H1 (cell line): ENCODE measurements around the gene CCDC179. TPM values are rescaled to one million over a fixed set of nuclear protein-coding genes. Genes with fewer than 3 reads are reported as not detected.

Source experiments
- CTCF ChIA-PET: fragments of 300-600 bp; sonication (Branson Sonifier 250); formaldehyde crosslinking; loops from one replicate; lab custom pipeline; 2021; ENCODE audit not compliant: partially characterized antibody; lab: Charles Lee
- POLR2A ChIA-PET: fragments of 300-600 bp; sonication (Branson Sonifier 250); formaldehyde crosslinking; loops from one replicate; lab custom pipeline; 2021; ENCODE audit warnings: inconsistent platforms; ENCODE audit not compliant: partially characterized antibody; lab: Charles Lee
- DNase-seq, 2 experiments: peaks; one replicate each; pipeline versions ENCODE4 v3.0.0 to v3.0.0-alpha.2; 2010 to 2022; ENCODE audit warnings: low spot score in 2 of 2, low read depth in 1 of 2, mixed read lengths in 1 of 2
- FAIRE-seq: peaks from 2 replicates; lab custom pipeline; 2011; peaks lifted over from hg19 to GRCh38; lab: Jason Lieb, UNC
- H2AFZ ChIP-seq: 2 replicates; pipeline ENCODE4 v1.8.1; 2012; ENCODE audit warnings: low read length, inconsistent platforms
- H2AK5ac ChIP-seq: 2 replicates; pipeline ENCODE4 v1.6.1; 2013; ENCODE audit warnings: low read depth, low read length
- H2BK120ac ChIP-seq: replicated peaks from 2 replicates; pipeline ENCODE3; 2013; ENCODE audit warnings: low read depth, low read length, inconsistent platforms
- H2BK12ac ChIP-seq: 2 replicates; pipeline ENCODE4 v1.6.1; 2013; ENCODE audit warnings: low read depth, low read length
- H2BK15ac ChIP-seq: 2 replicates; pipeline ENCODE4 v1.6.1; 2013; ENCODE audit warnings: low read length
- H2BK20ac ChIP-seq: 2 replicates; pipeline ENCODE4 v1.6.1; 2013; ENCODE audit warnings: low read length
- H2BK5ac ChIP-seq: 2 replicates; pipeline ENCODE4 v1.6.1; 2013; ENCODE audit warnings: low read depth, low read length
- H3K14ac ChIP-seq: 2 replicates; pipeline ENCODE4 v1.6.1; 2013; ENCODE audit warnings: inconsistent platforms; ENCODE audit not compliant: insufficient read length
- H3K18ac ChIP-seq: 2 replicates; pipeline ENCODE4 v1.6.1; 2013; ENCODE audit warnings: low read length; ENCODE audit errors: extremely low read depth
- H3K23ac ChIP-seq: 2 replicates; pipeline ENCODE4 v1.6.1; 2013; ENCODE audit warnings: inconsistent platforms; ENCODE audit not compliant: insufficient read length
- H3K23me2 ChIP-seq: 2 replicates; pipeline ENCODE4 v1.6.1; 2013; ENCODE audit warnings: low read depth, low read length
- H3K27ac ChIP-seq: 2 replicates; pipeline ENCODE4 v1.6.1; 2011; ENCODE audit warnings: low read depth, low read length, inconsistent platforms
- H3K27me3 ChIP-seq, 4 experiments: replicated peaks in 1 of 4; 1 replicate in 1 of 4; 2 replicates in 3 of 4; pipeline versions ENCODE4 v1.6.1 to v1.8.1; 2011 to 2013; ENCODE audit warnings: low read length in 3 of 4, mild to moderate bottlenecking in 3 of 4, inconsistent platforms in 2 of 4, mixed read lengths in 2 of 4, moderate library complexity in 1 of 4; ENCODE audit not compliant: control insufficient read depth in 3 of 4, insufficient read depth in 3 of 4; ENCODE audit errors: extremely low read depth in 1 of 4
- H3K36me3 ChIP-seq, 4 experiments: 2 replicates each; pipeline versions ENCODE4 v1.6.1 to v1.8.1; 2011 to 2013; ENCODE audit warnings: mild to moderate bottlenecking in 4 of 4, low read length in 3 of 4, moderate library complexity in 2 of 4, control low read depth in 1 of 4, inconsistent platforms in 1 of 4; ENCODE audit not compliant: insufficient read depth in 4 of 4, control insufficient read depth in 2 of 4
- H3K4ac ChIP-seq: replicated peaks from 2 replicates; pipeline ENCODE3; 2013; ENCODE audit warnings: low read length, low read depth, mixed read lengths, inconsistent platforms; ENCODE audit not compliant: insufficient read length
- H3K4me1 ChIP-seq, 4 experiments: replicated peaks in 1 of 4; 1 replicate in 1 of 4; 2 replicates in 3 of 4; pipeline versions ENCODE4 v1.6.1 to v1.8.1; 2011 to 2013; ENCODE audit warnings: low read length in 3 of 4, inconsistent platforms in 2 of 4, mixed read lengths in 1 of 4; ENCODE audit not compliant: insufficient read depth in 4 of 4, control insufficient read depth in 3 of 4
- H3K4me2 ChIP-seq, 2 experiments: 2 replicates each; pipeline versions ENCODE4 v1.6.1 to v1.8.1; 2011 to 2013; ENCODE audit warnings: low read depth in 2 of 2, low read length in 2 of 2, control low read depth in 1 of 2, inconsistent platforms in 1 of 2, mild to moderate bottlenecking in 1 of 2; ENCODE audit not compliant: insufficient read depth in 1 of 2
- H3K4me3 ChIP-seq, 4 experiments: fragments of 200-600, 300-600 bp in 1 of 4; sonication (generic), shearing (Covaris generic), sonication (Bioruptor Twin) in 1 of 4; 2 replicates each; pipeline versions ENCODE4 v1.5.1 to v1.8.1; 2011 to 2016; ENCODE audit warnings: low read length in 4 of 4, low read depth in 3 of 4, control low read depth in 2 of 4, inconsistent platforms in 2 of 4, mild to moderate bottlenecking in 2 of 4, mixed read lengths in 1 of 4, moderate library complexity in 1 of 4; ENCODE audit not compliant: insufficient read depth in 2 of 4; ENCODE audit errors: extremely low read depth in 1 of 4
- H3K56ac ChIP-seq: replicated peaks from 2 replicates; pipeline ENCODE3; 2013; ENCODE audit warnings: low read depth, mild to moderate bottlenecking, mixed read lengths, low read length, inconsistent platforms; ENCODE audit not compliant: insufficient read length
- H3K79me1 ChIP-seq: 2 replicates; pipeline ENCODE4 v1.6.1; 2013; ENCODE audit warnings: low read depth, low read length, control low read depth
- H3K79me2 ChIP-seq, 2 experiments: 2 replicates each; pipeline versions ENCODE4 v1.6.1 to v1.8.1; 2012 to 2013; ENCODE audit warnings: low read length in 2 of 2, mild to moderate bottlenecking in 2 of 2, inconsistent platforms in 1 of 2; ENCODE audit not compliant: insufficient read depth in 2 of 2, control insufficient read depth in 1 of 2
- H3K9ac ChIP-seq, 4 experiments: replicated peaks in 1 of 4; 1 replicate in 1 of 4; 2 replicates in 3 of 4; pipeline versions ENCODE4 v1.6.1 to v1.8.1; 2011 to 2013; ENCODE audit warnings: low read depth in 3 of 4, low read length in 3 of 4, control low read depth in 2 of 4, mild to moderate bottlenecking in 2 of 4, moderate library complexity in 2 of 4, inconsistent platforms in 1 of 4; ENCODE audit errors: extremely low read depth in 1 of 4
- H3K9me3 ChIP-seq, 2 experiments: 2 replicates each; pipeline versions ENCODE4 v1.6.1 to v1.8.1; 2012 to 2013; ENCODE audit warnings: mild to moderate bottlenecking in 2 of 2, moderate library complexity in 2 of 2, control low read depth in 1 of 2, inconsistent platforms in 1 of 2, low read depth in 1 of 2, low read length in 1 of 2, mixed read lengths in 1 of 2; ENCODE audit not compliant: insufficient read depth in 2 of 2
- H4K20me1 ChIP-seq, 2 experiments: replicated peaks in 1 of 2; 2 replicates each; pipeline versions ENCODE3 to v1.8.1; 2011 to 2013; ENCODE audit warnings: inconsistent platforms in 2 of 2, low read length in 2 of 2, mild to moderate bottlenecking in 1 of 2; ENCODE audit not compliant: insufficient read depth in 2 of 2, control insufficient read depth in 1 of 2
- H4K5ac ChIP-seq: 2 replicates; pipeline ENCODE4 v1.6.1; 2013; ENCODE audit warnings: low read length, low read depth, mixed read lengths, inconsistent platforms; ENCODE audit not compliant: insufficient read length
- H4K8ac ChIP-seq: 2 replicates; pipeline ENCODE4 v1.8.0; 2013; ENCODE audit warnings: mild to moderate bottlenecking, moderate library complexity, low read length, inconsistent platforms; ENCODE audit not compliant: insufficient read depth; ENCODE audit errors: extremely low read depth
- H4K91ac ChIP-seq: replicated peaks from 2 replicates; pipeline ENCODE3; 2013; ENCODE audit warnings: low read length, mixed read lengths, inconsistent platforms; ENCODE audit not compliant: insufficient read length
- JUND ChIP-seq: IDR thresholded peaks from 2 replicates; pipeline ENCODE4 v1.6.1; 2011; ENCODE audit warnings: mild to moderate bottlenecking, improper control_type of control experiment, low read length
- WGBS, 2 experiments: shearing (Covaris generic) in 1 of 2; methylation state at CpG; one replicate each; pipeline versions ENCODE4 v1.1.6 to v1.1.7; 2013 to 2015; ENCODE audit warnings: low lambda C conversion rate in 2 of 2, mixed read lengths in 2 of 2, inconsistent platforms in 1 of 2, low coverage in 1 of 2, missing lambda C conversion rate in 1 of 2; ENCODE audit not compliant: insufficient replicate concordance in 2 of 2, insufficient coverage in 1 of 2, insufficient read length in 1 of 2; ENCODE audit errors: extremely low coverage in 1 of 2, missing lambda C conversion rate in 1 of 2; 5-methylcytosine and 5-hydroxymethylcytosine counted together
- long read RNA-seq, 2 experiments: library from RNA in 1 of 2; library from capped mRNA in 1 of 2; stranded (forward); transcript quantifications; one replicate each; pipeline ENCODE4 v2.0.0, GENCODE V29; 2021; ENCODE audit warnings: inconsistent platforms in 1 of 2
- polyA minus RNA-seq, 3 experiments: library from RNA; depleted of rRNA, polyadenylated mRNA; stranded (reverse); fragments of >200 nt; gene quantifications; 1 replicate in 2 of 3; 2 replicates in 1 of 3; pipeline ENCODE4 v1.2.3, GENCODE V29; 2011
- polyA plus RNA-seq, 7 experiments: library from polyadenylated mRNA; depleted of rRNA in 3 of 7; stranded (reverse) in 5 of 7; unstranded in 2 of 7; fragments of >200 nt in 5 of 7; fragments of 200-250 nt in 2 of 7; gene quantifications; 1 replicate in 5 of 7; 2 replicates in 1 of 7; 4 replicates in 1 of 7; pipeline versions ENCODE4 v1.2.1 to v1.2.3, GENCODE V29; 2011 to 2013; ENCODE audit warnings: missing spikeins in 2 of 7, mixed read lengths in 2 of 7
- total RNA-seq: library from RNA; stranded (reverse); fragmentation: NEBNext Ultra II Directional; extraction: Animal tissue kit (Norgen Biotek cat#: 25700); gene quantifications from 2 replicates; pipeline ENCODE4 v1.2.1, GENCODE V29; 2021
- TF ChIP-seq, protein P1 (sequence below), 3 experiments: IDR thresholded peaks; 1 replicate in 2 of 3; 2 replicates in 1 of 3; pipeline versions ENCODE4 v1.5.1 to v1.6.1; 2011; ENCODE audit warnings: low read length in 3 of 3, mild to moderate bottlenecking in 3 of 3, inconsistent platforms in 2 of 3, low read depth in 1 of 3, moderate library complexity in 1 of 3; ENCODE audit not compliant: insufficient read depth in 1 of 3; ENCODE audit errors: control extremely low read depth in 1 of 3

CCDC179 gene
- total RNA-seq, result not detected in 2 replicates
- not detected in 2 replicates for polyA plus RNA-seq (2011; rRNA removed)
- polyA plus RNA-seq (2011; cell fraction: cytosol; rRNA removed), result not detected
- not detected for polyA plus RNA-seq (2011; cell fraction: nucleus; rRNA removed)
- polyA plus RNA-seq (2012, experiment 1 of 2), result not detected in 4 replicates
- polyA plus RNA-seq (2012, experiment 2 of 2), result not detected
- not detected for polyA plus RNA-seq (2013, experiment 1 of 2)
- not detected for polyA plus RNA-seq (2013, experiment 2 of 2)
- not detected in 2 replicates for polyA minus RNA-seq (2011; rRNA and poly(A)+ RNA removed)
- not detected for polyA minus RNA-seq (2011; cell fraction: cytosol; rRNA and poly(A)+ RNA removed)
- not detected for polyA minus RNA-seq (2011; cell fraction: nucleus; rRNA and poly(A)+ RNA removed)
- long read RNA-seq, experiment 1, result 0 reads
- long read RNA-seq, experiment 2, result 0 reads

DNA sequence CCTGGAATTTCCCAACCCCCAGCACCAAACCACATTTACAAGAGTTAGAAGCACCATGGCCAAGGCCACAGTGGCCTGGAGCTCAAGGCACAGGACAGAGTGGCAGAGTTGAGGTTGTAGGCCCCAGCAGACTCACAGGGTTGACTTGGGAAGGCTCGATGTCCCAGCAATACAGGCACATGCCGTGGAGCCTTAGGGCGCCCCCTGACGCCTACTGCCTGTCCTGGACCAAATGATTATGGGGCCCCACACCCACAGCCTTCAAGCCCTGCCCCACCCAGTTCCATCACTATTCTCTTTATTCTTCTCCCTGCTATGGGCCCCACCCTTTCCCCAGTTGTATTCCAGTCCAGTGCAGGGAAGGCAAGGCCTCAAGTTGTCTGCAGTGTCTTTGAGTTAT lies at the start of gene CCDC179:
TSS of gene CCDC179 (minus strand) at position 234 of the 400 bp plus-strand sequence. CDS start at position 181, 53 bp downstream.
- no peak for FAIRE-seq
- Histone ChIP-seq H3K27me3 (no peaks in the 10 kb centered on the region), H3K4ac (peak within 1 kb of the TSS; percentile 59), H4K8ac (no peak within 1 kb of the TSS; the same call in 1 of the 2 replicates), H3K23me2 (no peaks in the 10 kb centered on the region), H3K14ac (no peak within 1 kb of the TSS), H2BK20ac (no peak within 1 kb of the TSS), H4K5ac (no peak within 1 kb of the TSS), H3K79me2 (no peaks in the 10 kb centered on the region), H3K18ac (no peak within 1 kb of the TSS), H3K9ac (no peak within 1 kb of the TSS), H3K27ac (no peak within 1 kb of the TSS), H3K56ac (no peak within 1 kb of the TSS), H3K9me3 (no peaks in the 10 kb centered on the region), H3K4me1 (no peaks in the 10 kb centered on the region), H4K20me1 (no peaks in the 10 kb centered on the region), H3K4me3 (no peak within 1 kb of the TSS), H3K4me2 (no peak within 1 kb of the TSS), H3K36me3 (no peaks in the 10 kb centered on the region), H2BK12ac (no peak within 1 kb of the TSS), H4K91ac (no peak within 1 kb of the TSS), H3K79me1 (no peaks in the 10 kb centered on the region), H2AFZ (no peak within 1 kb of the TSS), H2AK5ac (no peak within 1 kb of the TSS), H2BK5ac (no peak within 1 kb of the TSS), H3K23ac (no peak within 1 kb of the TSS), H2BK15ac (no peak within 1 kb of the TSS), H2BK120ac (no peak within 1 kb of the TSS)
- TF ChIP-seq JUND, result no peak
- TF ChIP-seq, protein P1, sequence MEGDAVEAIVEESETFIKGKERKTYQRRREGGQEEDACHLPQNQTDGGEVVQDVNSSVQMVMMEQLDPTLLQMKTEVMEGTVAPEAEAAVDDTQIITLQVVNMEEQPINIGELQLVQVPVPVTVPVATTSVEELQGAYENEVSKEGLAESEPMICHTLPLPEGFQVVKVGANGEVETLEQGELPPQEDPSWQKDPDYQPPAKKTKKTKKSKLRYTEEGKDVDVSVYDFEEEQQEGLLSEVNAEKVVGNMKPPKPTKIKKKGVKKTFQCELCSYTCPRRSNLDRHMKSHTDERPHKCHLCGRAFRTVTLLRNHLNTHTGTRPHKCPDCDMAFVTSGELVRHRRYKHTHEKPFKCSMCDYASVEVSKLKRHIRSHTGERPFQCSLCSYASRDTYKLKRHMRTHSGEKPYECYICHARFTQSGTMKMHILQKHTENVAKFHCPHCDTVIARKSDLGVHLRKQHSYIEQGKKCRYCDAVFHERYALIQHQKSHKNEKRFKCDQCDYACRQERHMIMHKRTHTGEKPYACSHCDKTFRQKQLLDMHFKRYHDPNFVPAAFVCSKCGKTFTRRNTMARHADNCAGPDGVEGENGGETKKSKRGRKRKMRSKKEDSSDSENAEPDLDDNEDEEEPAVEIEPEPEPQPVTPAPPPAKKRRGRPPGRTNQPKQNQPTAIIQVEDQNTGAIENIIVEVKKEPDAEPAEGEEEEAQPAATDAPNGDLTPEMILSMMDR (IDR thresholded peaks at IDR 0.05; ENCODE audit: control extremely low read depth in 1 of 3, insufficient read depth in 1 of 3, low read depth in 1 of 3, low read length in 3 of 3), result peak in 2 of 3 experiments; percentile 10 to 13; a peak in 2 of 4 replicates
- WGBS, 2 experiments, result 97% methylated on average over 4 of the region's 4 CpGs; no CpG with 5 or more reads in 1 of the 2 experiments
- ChIA-PET CTCF (interaction anchor here (0.6 kb wide), 1 partner anchor 474 kb away, joined by 3 read pairs; no protein-coding TSS in a partner anchor), POLR2A (no interaction called here)
- no peak for DNase-seq
